LHCN-M2 (cell line): Measurements from ENCODE around the gene MAGED4. TPM values are rescaled to one million over a fixed set of nuclear protein-coding genes. Genes with fewer than 3 reads are reported as not detected.
A peak's percentile ranks its signal among the peaks of the same experiment; 100 is the strongest.
"Not testable (repeated sequence)": the region's sequence is repeated elsewhere in the genome, so short reads cannot be mapped to it uniquely, and the experiment has no call there.

ENCODE experiments used
- DNase-seq: peaks from one replicate; pipeline ENCODE4 v3.0.0-alpha.2; 2012; ENCODE audit warnings: low read depth
- polyA plus RNA-seq: library from polyadenylated mRNA; unstranded; fragments of >200 nt; gene quantifications from one replicate; pipeline ENCODE4 v1.2.1, GENCODE V29; 2012; ENCODE audit warnings: missing spikeins
- total RNA-seq: library from RNA; depleted of rRNA; stranded (reverse); fragments of >200 nt; gene quantifications from 2 replicates; pipeline ENCODE4 v1.2.3, GENCODE V29; 2014; rRNA removed

Gene MAGED4
- 12.6 and 52.8 TPM in 2 replicates for total RNA-seq
- polyA plus RNA-seq, result 21.1 TPM

- DNase-seq, result not testable (repeated sequence)
Measured at GRCh38 chrX:52184440-52185077, at the start of gene MAGED4. Gene MAGED4 (plus strand): TSS chrX:52184888. CDS start chrX:52185923, 1,035 bp downstream.

- no peak for DNase-seq
Measured at GRCh38 chrX:52138830-52139544, 45.7 kb upstream of the MAGED4 start.

GRCh38 chrX:52139545-52139895, 45.2 kb upstream of the MAGED4 start:
- DNase-seq, result no peak

GRCh38 chrX:52140020-52140419, 44.7 kb upstream of the MAGED4 start:
- no peak for DNase-seq

- DNase-seq, result not testable (repeated sequence)
Measured at GRCh38 chrX:52150667-52151066, 34.0 kb upstream of the MAGED4 start.

- DNase-seq, result not testable (repeated sequence)
Measured at GRCh38 chrX:52160140-52160539, 24.5 kb upstream of the MAGED4 start.

GRCh38 chrX:52166840-52167239, 17.8 kb upstream of the MAGED4 start:
- no peak for DNase-seq

- DNase-seq, result not testable (repeated sequence)
Measured at GRCh38 chrX:52171055-52171454, 13.6 kb upstream of the MAGED4 start.

- DNase-seq, result not testable (repeated sequence)
Measured at GRCh38 chrX:52185078-52185453, 378 bp downstream of the MAGED4 start.

- not testable (repeated sequence) for DNase-seq
Measured at GRCh38 chrX:52211405-52211804, 26.7 kb downstream of the MAGED4 start.

- DNase-seq, result no peak
Measured at GRCh38 chrX:52213276-52213675, 28.6 kb downstream of the MAGED4 start.

- no peak for DNase-seq
Measured at GRCh38 chrX:52216541-52216940, 31.9 kb downstream of the MAGED4 start.

- peak; percentile 1 for DNase-seq
Measured at GRCh38 chrX:52217494-52218160, 32.9 kb downstream of the MAGED4 start.

GRCh38 chrX:52220936-52221335, 36.2 kb downstream of the MAGED4 start:
- DNase-seq, result no peak

Other genes starting within 250 kb of the MAGED4 start
- gene MAGED4B, start 115.7 kb upstream of the MAGED4 start, total RNA-seq, result 40.8 and 88.4 TPM in 2 replicates
- gene XAGE2, start 184.1 kb downstream of the MAGED4 start, total RNA-seq, result not detected in 2 replicates